A549 (cell line): ENCODE data around the gene WDR70.

Experiments
- BHLHE40 ChIP-seq: IDR thresholded peaks from 2 replicates; pipeline ENCODE4 v1.6.1; 2012; ENCODE audit warnings: low read depth, low read length, inconsistent platforms
- CTCF ChIP-seq: fragments of >200 bp; sonication (Bioruptor Twin); formaldehyde crosslinking; IDR thresholded peaks from 3 replicates; pipeline ENCODE4 v1.5.1; 2016
- E2F6 ChIP-seq: IDR thresholded peaks from 2 replicates; pipeline ENCODE4 v1.6.1; 2012; ENCODE audit warnings: low read depth, borderline replicate concordance
- EHMT2 ChIP-seq: fragments of 200-600 bp; sonication (generic); IDR thresholded peaks from 2 replicates; pipeline ENCODE4 v1.6.1; 2016; ENCODE audit warnings: antibody characterized with exemption, low read depth, mild to moderate bottlenecking, moderate library complexity
- EP300 ChIP-seq, 2 experiments: fragments of >200 bp; sonication (Bioruptor Twin); formaldehyde crosslinking; IDR thresholded peaks; 2 replicates in 1 of 2; 3 replicates in 1 of 2; pipeline ENCODE4 v1.6.1; 2016 to 2017
- JUN ChIP-seq, 2 experiments: fragments of >200 bp; sonication (Bioruptor Twin); formaldehyde crosslinking; IDR thresholded peaks; 2 replicates in 1 of 2; 3 replicates in 1 of 2; pipeline ENCODE4 v1.6.1; 2016 to 2017
- JUNB ChIP-seq: fragments of >200 bp; sonication (Bioruptor Twin); formaldehyde crosslinking; IDR thresholded peaks from 2 replicates; pipeline ENCODE4 v1.6.1; 2016
- POLR2A ChIP-seq: IDR thresholded peaks from 2 replicates; pipeline ENCODE4 v1.6.1; 2012; ENCODE audit warnings: mild to moderate bottlenecking, low read length
- RAD21 ChIP-seq, 2 experiments: fragments of >200 bp in 1 of 2; sonication (Bioruptor Twin) in 1 of 2; formaldehyde crosslinking in 1 of 2; IDR thresholded peaks in 1 of 2; conservative IDR thresholded peaks in 1 of 2; 2 replicates in 1 of 2; 3 replicates in 1 of 2; pipeline ENCODE4 v1.6.1; 2012 to 2018; ENCODE audit warnings: inconsistent platforms in 1 of 2
- REST ChIP-seq: fragments of 200-600 bp; sonication (generic); IDR thresholded peaks from 2 replicates; pipeline ENCODE4 v1.6.1; 2016; ENCODE audit warnings: antibody characterized with exemption, mild to moderate bottlenecking, moderate library complexity
- USF2 ChIP-seq: fragments of 450-650 bp; IDR thresholded peaks from 2 replicates; pipeline ENCODE4 v1.6.1; 2014; ENCODE audit warnings: antibody characterized with exemption
- ZSCAN20 ChIP-seq: fragments of 250-450 bp; sonication (Bioruptor Pico); IDR thresholded peaks from 2 replicates; pipeline ENCODE4 v1.8.0; 2022; ENCODE audit warnings: mild to moderate bottlenecking, moderate library complexity

- TF ChIP-seq EP300 (IDR thresholded peaks at IDR 0.05) (no peak), EHMT2 (no peak), USF2 (no peak), JUN (IDR thresholded peaks at IDR 0.05) (no peak), CTCF (no peak), BHLHE40 (no peak), POLR2A (no peak), RAD21 (conservative IDR thresholded peaks at IDR 0.05 in 1 of 2, IDR thresholded peaks at IDR 0.05 in 1 of 2) (no peak), E2F6 (no peak), JUNB (no peak), REST (no peak), ZSCAN20 (CRISPR knock-in tag) (no peak)
Measured at GRCh38 chr5:37570597-37570996, 191.5 kb downstream of the WDR70 start.
